GM18858 (cell line): ENCODE measurements around the gene MAP4.
"Not testable (repeated sequence)": the region's sequence is repeated elsewhere in the genome, so short reads cannot be mapped to it uniquely, and the experiment has no call there.

Experiments
- ATAC-seq: cut with Tn5 transposase; IDR thresholded peaks from one replicate; pipeline ENCODE4 v1.9.1; 2021; ENCODE audit not compliant: unreplicated experiment

Gene MAP4

GRCh38 chr3:47847260-47847659 lies 169.0 kb downstream of the MAP4 start:
- ATAC-seq, result no peak

- ATAC-seq, result no peak
These were observed 169.4 kb downstream of the MAP4 start for GRCh38 chr3:47846880-47847248.

- ATAC-seq, result no peak
These were observed 169.9 kb downstream of the MAP4 start for GRCh38 chr3:47846186-47846879.

GRCh38 chr3:47841786-47842349 lies 174.3 kb downstream of the MAP4 start:
- no peak for ATAC-seq

GRCh38 chr3:47838503-47838902 lies 177.7 kb downstream of the MAP4 start:
- ATAC-seq, result no peak

- ATAC-seq, result no peak
These were observed 179.2 kb downstream of the MAP4 start for GRCh38 chr3:47836986-47837385.

- ATAC-seq, result not testable (repeated sequence)
These were observed 186.7 kb downstream of the MAP4 start for GRCh38 chr3:47829482-47829881.

- ATAC-seq, result no peak
These were observed 190.6 kb downstream of the MAP4 start for GRCh38 chr3:47825590-47825989.

- ATAC-seq, result peak; percentile 74
These were observed 191.4 kb downstream of the MAP4 start for GRCh38 chr3:47824541-47825473.

- no peak for ATAC-seq
These were observed 198.6 kb downstream of the MAP4 start for GRCh38 chr3:47817609-47818008.

GRCh38 chr3:47813551-47814177 lies 202.6 kb downstream of the MAP4 start:
- ATAC-seq, result no peak

- ATAC-seq, result no peak
These were observed 211.6 kb downstream of the MAP4 start for GRCh38 chr3:47804577-47804976.

- ATAC-seq, result no peak
These were observed 212.7 kb downstream of the MAP4 start for GRCh38 chr3:47803480-47804025.

- ATAC-seq, result peak; percentile 72
These were observed 213.3 kb downstream of the MAP4 start, which contains the start of gene DHX30 for GRCh38 chr3:47802734-47803479. TSS of gene DHX30 (plus strand) at chr3:47803138. CDS start at chr3:47810684, 7,546 bp downstream.
